Stimulated activated CD4-positive, alpha-beta T cell treated with anti-CD3 and anti-CD28 coated beads, Interleukin-4, amount 100 ng/mL, for 48 hours (primary cell): Measurements from ENCODE around the gene LINC01488.

Experiments used
- DNase-seq, 2 donors: peaks; one replicate each; pipeline ENCODE4 v3.0.0-alpha.2; 2020; ENCODE audit warnings: low read depth in 2 of 2

The LINC01488 gene

DNA sequence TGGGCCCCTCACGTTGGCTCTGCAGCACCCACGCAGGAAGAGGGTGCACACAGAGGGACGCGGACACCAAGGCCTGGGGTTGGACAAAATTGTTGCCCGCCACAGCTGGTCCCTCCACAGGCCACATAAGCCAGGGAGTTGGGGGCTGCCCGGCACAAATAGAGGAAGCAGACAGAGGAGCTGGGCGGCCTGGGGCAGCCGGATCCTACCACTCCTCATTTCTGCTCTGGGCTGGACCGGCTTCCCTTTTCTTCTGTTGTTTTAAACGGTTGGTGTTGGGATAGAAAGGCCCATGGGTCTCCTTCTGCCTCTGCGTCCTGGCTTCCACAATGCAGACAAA, 36.4 kb upstream of the LINC01488 start:
- no peak for DNase-seq

DNA sequence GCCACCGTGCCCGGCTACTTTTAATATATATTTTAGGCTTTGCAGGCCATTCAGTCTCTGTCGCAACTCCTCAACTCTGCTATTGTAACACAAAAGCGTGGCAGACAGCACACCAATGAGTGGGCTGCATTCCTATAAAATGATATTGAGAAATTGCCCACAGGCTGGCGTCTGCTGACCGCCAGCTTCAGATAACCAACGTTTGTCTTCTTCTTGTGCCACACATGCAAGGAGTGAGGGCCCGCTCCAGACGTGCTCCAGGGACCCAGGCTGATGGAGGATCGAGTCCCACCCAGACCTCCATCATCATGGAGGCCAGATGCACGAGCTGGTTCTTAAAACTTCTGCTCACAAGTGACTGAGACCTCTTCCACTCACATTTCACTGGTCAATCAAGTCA, 35.4 kb upstream of the LINC01488 start:
- no peak for DNase-seq

GRCh38 chr11:69447786-69448185, 33.7 kb upstream of the LINC01488 start:
- DNase-seq: no peak

- no peak for DNase-seq
Measured at GRCh38 chr11:69448471-69449284, 32.8 kb upstream of the LINC01488 start.

GRCh38 chr11:69449320-69450063, 32.0 kb upstream of the LINC01488 start:
- DNase-seq: no peak

DNA sequence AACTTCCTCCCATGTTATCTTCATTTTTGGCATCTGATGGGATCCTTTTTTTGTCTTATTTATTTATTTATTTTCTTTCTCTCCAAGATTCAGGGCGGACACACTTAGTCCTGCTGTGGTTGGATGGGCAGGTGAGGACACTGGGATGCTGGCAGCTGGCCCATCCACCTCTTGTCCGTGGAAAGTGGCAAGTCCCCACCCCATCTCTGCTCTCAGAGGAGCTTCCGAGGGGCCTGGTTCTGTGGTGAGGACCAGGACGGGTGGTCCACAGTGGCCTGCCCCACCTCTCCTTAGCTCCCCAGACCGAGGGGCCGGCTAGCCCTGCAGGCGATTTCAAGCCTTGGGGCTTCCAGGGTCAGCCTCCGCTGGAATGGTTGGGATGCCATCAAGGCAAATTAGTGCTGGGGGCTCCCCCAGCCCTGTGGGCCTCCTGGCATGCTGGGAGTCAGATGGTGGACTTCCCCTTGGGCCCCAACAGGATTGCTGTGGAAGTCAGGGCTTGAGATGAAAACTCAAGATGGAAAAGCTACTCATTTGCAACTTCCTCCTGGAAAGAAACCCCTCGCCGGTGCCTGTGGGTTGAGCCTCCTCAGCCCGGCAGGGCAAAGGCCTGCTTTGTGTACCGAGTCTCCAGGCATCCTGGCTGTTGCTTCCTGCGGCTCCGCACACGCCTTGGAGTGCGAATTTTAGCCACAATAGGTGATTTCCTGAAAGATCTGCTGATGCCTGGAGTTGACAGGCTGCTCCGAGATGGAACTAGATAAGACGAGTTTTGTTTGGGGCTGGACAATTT, 31.2 kb upstream of the LINC01488 start:
- no peak for DNase-seq

DNA sequence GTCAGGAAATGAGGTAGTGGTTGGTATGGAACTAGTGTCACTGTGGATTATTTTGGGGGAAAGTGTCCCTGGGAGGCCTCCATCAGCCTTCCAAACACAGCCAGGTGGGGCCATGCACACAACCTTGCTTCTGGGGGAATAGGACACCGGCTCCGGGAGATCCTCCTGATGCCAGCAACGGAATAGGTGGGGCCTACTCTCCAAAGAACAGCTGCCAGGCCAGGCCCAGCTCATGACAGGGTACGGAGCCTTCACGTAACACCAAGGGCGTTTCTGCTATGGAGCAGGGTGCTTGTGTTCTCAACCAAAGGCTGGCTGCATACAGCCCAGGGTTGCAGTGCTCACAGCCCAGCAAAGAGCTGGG, 30.6 kb upstream of the LINC01488 start:
- DNase-seq: no peak

GRCh38 chr11:69451289-69451688, 30.2 kb upstream of the LINC01488 start:
- DNase-seq: no peak

- DNase-seq: no peak
Measured at GRCh38 chr11:69452206-69452987, 29.1 kb upstream of the LINC01488 start.

GRCh38 chr11:69453151-69453550, 28.3 kb upstream of the LINC01488 start:
- DNase-seq: no peak

- no peak for DNase-seq
Measured at GRCh38 chr11:69454018-69454417, 27.4 kb upstream of the LINC01488 start.

- DNase-seq: no peak
Measured at GRCh38 chr11:69455969-69456368, 25.5 kb upstream of the LINC01488 start.

DNA sequence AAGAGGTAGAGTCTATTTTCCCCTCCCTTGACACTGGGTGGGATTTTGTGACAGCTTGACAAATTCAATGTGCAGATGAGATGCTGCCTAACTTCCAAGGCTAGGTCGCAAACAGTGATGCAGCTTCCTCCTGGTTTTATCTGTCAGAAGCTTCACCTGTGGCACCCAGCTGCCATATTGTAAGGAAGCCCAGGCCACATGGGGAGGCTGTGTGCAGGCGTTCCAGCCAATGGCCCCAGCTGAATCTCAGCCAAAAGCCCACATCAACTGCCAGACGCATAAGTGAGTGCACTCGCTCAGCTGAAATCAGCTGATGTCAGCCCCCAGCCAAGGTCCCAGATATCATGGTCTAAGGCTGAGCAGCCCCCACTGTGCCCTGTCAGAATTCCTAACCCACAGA, 24.8 kb upstream of the LINC01488 start:
- no peak for DNase-seq

DNA sequence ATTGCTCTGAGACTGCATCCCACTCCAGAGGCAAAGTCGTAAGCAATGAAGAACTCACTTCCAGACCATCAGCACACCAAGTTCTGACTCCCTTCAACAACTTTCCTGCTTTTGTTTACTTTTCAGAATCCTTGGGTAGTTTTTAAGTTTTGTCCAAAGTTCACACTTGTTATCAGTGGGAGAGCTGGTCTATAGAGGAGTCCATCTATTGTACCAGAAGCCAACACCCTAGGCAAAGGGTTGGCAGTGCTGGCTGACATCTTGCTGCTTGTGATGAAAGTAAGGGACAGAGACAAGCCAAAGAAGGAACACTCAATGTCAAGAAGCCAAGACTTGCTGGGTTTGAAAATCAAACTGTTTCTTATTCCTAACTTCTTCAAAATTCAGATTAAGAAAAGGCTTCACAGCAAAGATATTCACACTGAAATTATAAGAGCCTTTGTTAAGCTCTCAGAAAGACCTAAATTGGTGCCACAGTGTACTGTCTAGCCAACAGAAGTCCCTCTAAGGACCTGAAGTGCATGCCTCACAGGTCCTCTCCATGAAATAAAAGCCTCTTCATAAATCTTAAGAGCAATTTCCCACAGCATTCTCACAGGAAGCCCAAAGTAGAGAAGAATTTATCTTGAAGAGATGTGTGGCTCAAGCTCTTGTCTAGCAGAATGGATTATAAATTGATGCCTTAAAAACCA, 21.5 kb upstream of the LINC01488 start:
- no peak for DNase-seq

- no peak for DNase-seq
Measured at GRCh38 chr11:69460540-69461257, 20.8 kb upstream of the LINC01488 start.

GRCh38 chr11:69461272-69461962, 20.0 kb upstream of the LINC01488 start:
- DNase-seq: no peak

DNA sequence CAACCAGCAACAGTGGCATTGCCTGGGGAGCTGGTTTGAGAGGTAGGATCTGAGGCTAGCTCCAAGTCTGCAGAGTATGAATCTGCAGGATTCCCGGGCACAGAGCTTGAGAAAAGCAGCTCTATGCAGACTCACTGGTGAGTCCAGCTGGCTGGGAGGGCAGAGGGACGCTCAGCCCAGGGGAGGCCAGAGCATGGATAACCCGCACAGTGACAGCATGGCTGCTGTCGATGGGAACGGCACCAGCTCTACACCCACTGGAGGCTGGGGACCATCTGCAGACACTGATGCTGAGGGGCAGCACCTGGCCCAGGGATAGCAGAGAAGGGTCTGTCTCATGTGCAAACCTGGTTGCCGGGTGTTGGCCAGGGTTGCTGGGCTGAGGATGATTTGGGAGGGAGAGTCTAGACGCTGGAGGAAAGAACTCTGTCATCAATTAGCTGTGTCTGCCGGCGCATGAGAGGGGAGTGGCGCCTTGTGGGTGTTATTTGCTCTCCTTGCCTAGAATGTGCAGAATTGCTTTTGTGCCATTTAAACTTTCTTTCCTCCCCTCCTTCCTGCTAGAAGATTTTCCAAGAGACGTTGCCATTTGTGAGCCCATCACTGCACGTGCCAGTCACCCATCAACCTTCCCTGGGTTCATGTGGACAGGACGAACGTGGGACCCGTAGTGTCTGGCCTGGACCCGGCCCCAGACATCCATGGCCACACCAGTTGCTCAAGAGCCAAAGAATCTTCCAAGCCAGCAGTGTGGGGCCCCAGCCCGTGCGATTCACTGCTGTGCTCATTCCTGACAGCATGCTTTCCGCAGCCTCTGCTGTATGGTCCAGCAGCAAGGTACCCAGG, 19.1 kb upstream of the LINC01488 start:
- DNase-seq: no peak

DNA sequence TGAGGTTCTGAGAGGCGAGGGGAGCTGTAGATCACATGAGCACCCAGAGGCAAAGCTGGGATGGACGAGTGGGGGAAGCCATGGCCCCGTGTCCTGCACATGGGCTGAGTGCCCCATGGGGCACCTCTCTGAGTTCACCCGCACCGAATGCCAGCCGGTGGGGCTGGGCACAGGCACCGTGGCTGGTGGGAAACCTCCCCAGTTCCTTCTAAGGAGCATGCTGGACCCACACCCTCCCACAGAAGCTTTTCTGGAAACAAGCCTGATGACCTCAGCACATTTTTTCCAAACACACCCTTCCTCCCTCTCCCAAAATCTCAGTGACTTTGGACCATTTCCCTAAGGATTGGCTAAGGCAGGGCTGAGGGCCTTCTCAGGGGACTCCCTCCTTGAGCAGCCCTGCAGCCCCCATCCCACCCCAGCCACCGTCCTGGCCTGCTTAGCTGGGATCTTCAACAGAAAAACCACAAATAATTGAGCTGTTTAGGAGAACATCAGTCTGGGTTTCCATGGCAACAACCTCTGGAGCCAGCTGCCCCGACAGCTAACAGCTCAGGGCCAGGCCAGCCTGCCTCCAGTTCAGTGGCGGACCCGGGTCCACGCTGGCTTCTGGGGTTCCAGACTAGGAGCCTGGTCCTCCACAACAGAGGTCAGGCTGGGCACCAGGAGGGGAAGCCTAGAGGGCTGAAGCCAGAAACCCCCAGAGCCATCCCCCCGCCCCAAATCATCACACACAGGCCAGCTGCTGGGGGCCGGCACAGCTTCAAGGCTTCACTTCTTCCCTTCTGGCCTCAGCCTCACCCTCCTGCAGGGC, 18.1 kb upstream of the LINC01488 start:
- no peak for DNase-seq
